IPS-11a (cell line): ENCODE results near the gene TPD52L2.
"Not testable (repeated sequence)": the region's sequence is repeated elsewhere in the genome, so short reads cannot be mapped to it uniquely, and the experiment has no call there.

Experiments used
- H3K4me3 ChIP-seq: one replicate; pipeline ENCODE4 v1.5.1; 2013; ENCODE audit warnings: low read depth, low read length, control low read depth

TPD52L2 gene

DNA sequence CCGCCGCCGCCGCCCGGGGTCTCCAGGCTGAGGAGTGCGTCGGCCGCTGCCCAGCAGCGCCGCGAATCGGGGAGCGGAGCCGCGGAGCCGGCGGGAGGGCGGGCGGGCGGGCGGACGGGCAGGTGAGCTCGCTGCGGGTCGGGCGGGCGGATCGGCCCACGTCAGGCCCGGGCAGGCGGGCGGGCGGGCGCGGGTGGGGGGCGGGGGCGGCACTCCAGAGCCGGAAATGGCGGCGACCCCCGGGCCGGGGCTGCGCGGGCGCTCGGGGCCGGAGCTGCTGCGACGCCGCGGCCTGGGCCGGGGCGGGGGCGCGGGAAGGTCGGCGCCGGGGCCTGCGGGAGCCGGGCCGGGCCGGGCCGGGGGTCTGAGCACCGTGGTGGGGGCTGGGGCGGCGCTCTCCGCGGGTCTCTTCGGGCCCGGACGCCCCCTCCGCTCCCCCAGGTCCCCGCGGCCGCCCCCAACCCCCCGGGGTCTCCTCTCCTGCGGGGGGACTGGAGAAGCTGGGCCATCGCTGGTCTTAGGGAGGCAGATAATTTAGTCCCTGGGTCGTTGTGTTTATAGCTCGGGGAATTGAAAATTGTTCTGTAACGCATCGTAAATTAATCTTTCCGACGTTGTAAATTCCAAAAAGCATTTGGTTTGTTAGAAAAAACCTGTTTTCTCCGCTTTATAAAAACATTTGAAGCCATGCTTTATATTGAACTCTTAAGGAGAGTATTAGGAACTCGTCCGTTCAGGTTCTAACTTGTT lies 30.3 kb downstream of the TPD52L2 start:
- H3K4me3 ChIP-seq, result peak overlapping the region; percentile 65

DNA sequence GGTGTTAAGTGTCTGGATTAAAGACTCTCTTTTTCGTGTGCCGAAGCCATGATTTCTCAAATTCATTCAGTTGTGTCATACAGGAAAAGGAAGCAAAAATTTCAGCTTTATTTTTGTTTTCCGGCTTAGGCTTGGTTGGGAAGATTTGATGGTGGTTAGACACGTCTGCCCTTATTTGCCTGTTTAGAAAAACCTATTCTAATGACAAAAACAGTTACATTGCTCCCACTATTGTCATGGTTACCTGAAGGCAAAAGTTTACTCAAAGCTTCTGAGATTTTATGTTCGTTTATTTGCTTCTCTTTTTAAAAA lies 30.8 kb downstream of the TPD52L2 start:
- peak overlapping the region; percentile 17 for H3K4me3 ChIP-seq

DNA sequence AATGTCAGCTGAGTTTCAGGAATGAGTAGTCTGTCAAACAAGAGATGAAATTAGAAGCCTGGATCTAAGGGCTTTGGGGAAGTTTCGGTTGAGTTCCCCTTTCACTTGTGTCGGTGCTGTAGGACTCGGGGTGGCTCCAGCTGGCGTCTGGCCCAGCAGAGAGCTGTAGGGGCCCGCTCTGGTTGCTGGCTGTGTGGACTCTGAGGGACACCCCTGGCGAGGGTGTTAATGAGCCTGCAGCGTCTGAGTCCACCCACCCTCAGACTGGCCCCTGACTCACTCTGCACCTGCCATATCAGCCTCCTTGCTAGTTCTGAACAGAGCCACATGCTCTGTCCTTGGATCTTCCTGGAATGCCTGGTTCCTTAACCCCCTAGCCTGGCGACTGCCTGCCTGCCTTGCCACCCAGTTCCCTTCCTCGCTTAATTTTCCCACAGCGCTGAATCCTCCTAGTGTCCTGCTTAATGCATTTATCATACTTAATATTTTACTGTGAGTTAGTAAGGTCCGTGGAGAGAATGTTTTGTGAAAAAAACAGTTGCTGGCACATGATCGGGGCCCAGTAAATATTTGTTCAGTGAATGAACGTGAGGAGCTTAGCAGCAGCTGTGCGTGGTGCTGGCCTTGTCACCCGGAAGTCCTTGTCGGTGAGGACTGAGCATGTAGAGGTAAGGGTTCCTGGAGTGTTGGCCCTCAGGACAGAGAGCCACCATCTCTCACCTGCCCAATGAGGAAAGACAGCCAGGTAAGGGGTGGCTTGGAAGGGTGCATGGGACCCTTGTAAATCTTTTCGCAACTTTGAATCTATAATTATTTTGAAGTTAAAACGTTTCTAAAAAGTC lies 31.4 kb downstream of the TPD52L2 start:
- peak overlapping the region; percentile 17 for H3K4me3 ChIP-seq

- no peak overlapping the region for H3K4me3 ChIP-seq
Observed at GRCh38 chr20:63897978-63898561, 33.0 kb downstream of the TPD52L2 start.

GRCh38 chr20:63898882-63899558 lies 34.0 kb downstream of the TPD52L2 start:
- H3K4me3 ChIP-seq, result no peak overlapping the region

- no peak overlapping the region for H3K4me3 ChIP-seq
Observed at GRCh38 chr20:63900413-63900812, 35.3 kb downstream of the TPD52L2 start.

- no peak overlapping the region for H3K4me3 ChIP-seq
Observed at GRCh38 chr20:63903796-63904561, 38.9 kb downstream of the TPD52L2 start.

- H3K4me3 ChIP-seq, result no peak overlapping the region
Observed at GRCh38 chr20:63908008-63908682, 43.1 kb downstream of the TPD52L2 start.

DNA sequence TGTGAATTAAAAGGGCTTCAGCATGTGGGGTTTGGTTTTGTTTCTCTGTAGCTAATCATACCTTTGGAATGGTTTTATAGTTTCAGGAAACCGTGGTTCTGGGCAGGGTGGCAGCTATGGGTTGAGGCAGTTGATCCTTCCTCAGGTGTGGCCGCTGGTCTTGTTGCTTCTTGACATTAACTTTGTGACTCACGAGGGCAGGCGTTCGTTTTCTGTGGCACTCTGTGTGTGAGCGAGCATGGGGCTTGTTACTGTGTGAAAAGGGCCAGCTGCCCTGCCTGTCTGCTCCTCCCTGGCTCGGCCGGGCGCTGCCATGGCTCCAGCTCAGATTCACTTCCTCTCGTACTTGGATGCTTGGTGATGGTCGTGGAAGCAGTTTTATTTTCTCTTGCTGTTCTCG lies 46.1 kb downstream of the TPD52L2 start:
- H3K4me3 ChIP-seq, result no peak overlapping the region

GRCh38 chr20:63913768-63914167 lies 48.7 kb downstream of the TPD52L2 start:
- H3K4me3 ChIP-seq, result no peak overlapping the region

- no peak overlapping the region for H3K4me3 ChIP-seq
Observed at GRCh38 chr20:63915471-63915870, 50.4 kb downstream of the TPD52L2 start.

GRCh38 chr20:63916371-63916939 lies 51.4 kb downstream of the TPD52L2 start:
- H3K4me3 ChIP-seq, result not testable (repeated sequence)

GRCh38 chr20:63917811-63918210 lies 52.7 kb downstream of the TPD52L2 start:
- no peak overlapping the region for H3K4me3 ChIP-seq

DNA sequence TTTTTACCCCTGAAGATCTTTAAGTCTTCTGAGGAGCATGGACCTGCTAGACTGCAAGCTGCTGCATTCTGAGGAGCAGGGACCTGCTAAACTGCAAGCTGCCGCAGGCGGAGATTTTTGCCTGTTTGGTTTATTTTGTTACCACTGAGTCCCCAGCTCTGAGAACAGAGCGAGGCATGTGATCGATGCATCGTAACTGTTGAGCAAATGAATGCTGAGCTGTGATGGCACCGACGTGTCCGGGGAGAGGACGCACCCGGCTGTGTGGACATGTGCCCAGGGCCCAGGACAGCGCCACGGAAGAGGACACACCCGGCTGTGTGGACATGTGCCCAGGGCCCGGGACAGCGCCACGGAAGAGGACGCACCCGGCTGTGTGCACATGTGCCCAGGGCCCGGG lies 54.1 kb downstream of the TPD52L2 start:
- H3K4me3 ChIP-seq, result no peak overlapping the region

GRCh38 chr20:63920226-63920625 lies 55.2 kb downstream of the TPD52L2 start:
- no peak overlapping the region for H3K4me3 ChIP-seq

DNA sequence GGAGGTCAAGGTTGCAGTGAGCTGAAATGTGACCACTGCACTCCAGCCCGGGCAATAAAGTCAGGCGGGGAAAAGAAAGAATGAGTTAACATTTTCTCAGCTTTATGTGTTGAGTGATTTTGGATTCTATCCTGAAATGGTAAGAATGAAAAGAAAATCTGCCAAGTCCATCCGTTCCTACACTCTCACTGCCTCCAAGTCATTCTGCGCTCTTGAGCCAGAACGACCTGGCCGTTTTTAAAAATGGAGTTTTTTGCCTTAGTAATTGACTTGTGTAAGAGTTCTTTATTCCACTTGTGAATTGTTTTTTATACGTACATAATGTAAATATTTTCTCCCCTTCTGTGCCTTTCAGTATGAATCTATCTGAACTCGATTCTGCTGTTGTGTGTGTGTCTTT lies 58.6 kb downstream of the TPD52L2 start:
- H3K4me3 ChIP-seq, result no peak overlapping the region

DNA sequence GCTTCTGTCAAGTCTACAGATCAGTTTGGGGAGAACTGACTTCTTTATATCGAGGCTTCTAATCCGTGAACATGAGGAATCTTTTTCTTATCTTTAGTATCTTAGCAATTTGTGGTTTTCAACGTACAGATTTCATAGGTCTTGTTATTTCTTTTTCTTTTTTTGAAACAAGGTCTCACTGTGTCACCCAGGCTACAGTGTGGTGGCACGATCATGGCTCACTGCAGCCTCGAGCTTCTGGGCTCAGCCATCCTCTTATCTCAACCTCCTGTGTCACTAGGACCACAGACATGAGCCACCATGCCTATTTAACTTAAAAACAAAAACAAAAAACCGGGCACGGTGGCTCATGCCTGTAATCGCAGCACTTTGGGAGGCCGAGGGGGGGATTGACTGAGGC lies 59.2 kb downstream of the TPD52L2 start:
- H3K4me3 ChIP-seq, result no peak overlapping the region

GRCh38 chr20:63926298-63926697 lies 61.2 kb downstream of the TPD52L2 start:
- H3K4me3 ChIP-seq, result no peak overlapping the region

DNA sequence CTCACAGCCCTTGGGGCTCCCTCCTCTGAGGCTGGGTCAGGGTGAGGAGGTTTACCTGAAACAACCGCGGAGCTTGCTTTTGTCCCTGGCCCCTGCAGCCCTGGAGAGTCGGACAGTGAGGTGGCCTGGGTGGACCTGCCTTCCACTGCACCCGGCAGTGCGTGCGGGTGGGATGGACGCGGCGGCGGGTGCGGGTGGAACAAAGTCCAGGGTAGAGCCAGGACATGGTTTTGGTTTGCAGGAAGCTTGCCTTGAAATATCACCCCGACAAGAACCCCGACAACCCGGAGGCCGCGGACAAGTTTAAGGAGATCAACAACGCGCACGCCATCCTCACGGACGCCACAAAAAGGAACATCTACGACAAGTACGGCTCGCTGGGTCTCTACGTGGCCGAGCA lies 64.0 kb downstream of the TPD52L2 start:
- H3K4me3 ChIP-seq, result no peak overlapping the region

DNA sequence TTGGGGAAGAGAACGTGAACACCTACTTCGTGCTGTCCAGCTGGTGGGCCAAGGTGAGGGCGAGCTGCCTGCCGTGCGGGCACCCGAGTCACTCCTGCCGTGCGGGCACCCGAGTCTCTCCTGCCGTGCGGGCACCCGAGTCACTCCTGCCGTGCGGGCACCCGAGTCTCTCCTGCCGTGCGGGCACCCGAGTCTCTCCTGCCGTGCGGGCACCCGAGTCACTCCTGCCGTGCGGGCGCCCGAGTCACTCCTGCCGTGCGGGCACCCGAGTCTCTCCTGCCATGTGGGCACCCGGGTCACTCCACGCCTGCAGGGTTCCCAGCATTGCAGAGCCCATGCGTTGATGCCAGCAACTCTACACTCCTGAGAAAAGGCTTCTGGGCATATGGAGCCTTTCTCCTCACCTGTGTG lies 64.4 kb downstream of the TPD52L2 start:
- H3K4me3 ChIP-seq, result not testable (repeated sequence)
